ENCODE data around the gene DLG2.
"Not testable (repeated sequence)": the region's sequence is repeated elsewhere in the genome, so short reads cannot be mapped to it uniquely, and the experiment has no call there.

DLG2 gene

DNA sequence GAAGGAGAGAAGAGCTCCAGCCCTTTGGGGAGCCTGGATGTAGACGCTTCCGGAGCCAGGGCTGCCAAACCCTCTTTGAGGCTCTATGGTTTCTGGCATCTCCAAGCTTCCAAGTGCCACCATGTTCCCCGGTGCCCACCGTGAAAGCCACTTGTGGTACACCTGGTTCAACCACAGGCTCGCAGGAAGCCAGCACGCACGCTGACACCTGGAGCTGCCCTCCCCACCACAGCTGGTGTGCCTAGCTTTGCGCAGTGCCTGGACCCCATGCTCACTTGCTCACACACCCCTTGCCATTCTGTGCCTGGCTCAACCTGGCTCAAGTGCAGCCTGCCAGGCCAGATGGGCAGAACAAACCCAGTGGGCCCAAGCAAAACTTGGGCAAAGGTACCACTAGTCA lies 831.4 kb downstream of the DLG2 start:
- TF ChIP-seq, protein P1, sequence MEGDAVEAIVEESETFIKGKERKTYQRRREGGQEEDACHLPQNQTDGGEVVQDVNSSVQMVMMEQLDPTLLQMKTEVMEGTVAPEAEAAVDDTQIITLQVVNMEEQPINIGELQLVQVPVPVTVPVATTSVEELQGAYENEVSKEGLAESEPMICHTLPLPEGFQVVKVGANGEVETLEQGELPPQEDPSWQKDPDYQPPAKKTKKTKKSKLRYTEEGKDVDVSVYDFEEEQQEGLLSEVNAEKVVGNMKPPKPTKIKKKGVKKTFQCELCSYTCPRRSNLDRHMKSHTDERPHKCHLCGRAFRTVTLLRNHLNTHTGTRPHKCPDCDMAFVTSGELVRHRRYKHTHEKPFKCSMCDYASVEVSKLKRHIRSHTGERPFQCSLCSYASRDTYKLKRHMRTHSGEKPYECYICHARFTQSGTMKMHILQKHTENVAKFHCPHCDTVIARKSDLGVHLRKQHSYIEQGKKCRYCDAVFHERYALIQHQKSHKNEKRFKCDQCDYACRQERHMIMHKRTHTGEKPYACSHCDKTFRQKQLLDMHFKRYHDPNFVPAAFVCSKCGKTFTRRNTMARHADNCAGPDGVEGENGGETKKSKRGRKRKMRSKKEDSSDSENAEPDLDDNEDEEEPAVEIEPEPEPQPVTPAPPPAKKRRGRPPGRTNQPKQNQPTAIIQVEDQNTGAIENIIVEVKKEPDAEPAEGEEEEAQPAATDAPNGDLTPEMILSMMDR (IDR thresholded peaks at IDR 0.05; ENCODE audit: low read length, missing control alignments): no peak
- DNase-seq (ENCODE audit: low read depth): no peak
- no peak overlapping the region for H3K4me3 ChIP-seq (replicated peaks; ENCODE audit: low read depth, low read length)

DNA sequence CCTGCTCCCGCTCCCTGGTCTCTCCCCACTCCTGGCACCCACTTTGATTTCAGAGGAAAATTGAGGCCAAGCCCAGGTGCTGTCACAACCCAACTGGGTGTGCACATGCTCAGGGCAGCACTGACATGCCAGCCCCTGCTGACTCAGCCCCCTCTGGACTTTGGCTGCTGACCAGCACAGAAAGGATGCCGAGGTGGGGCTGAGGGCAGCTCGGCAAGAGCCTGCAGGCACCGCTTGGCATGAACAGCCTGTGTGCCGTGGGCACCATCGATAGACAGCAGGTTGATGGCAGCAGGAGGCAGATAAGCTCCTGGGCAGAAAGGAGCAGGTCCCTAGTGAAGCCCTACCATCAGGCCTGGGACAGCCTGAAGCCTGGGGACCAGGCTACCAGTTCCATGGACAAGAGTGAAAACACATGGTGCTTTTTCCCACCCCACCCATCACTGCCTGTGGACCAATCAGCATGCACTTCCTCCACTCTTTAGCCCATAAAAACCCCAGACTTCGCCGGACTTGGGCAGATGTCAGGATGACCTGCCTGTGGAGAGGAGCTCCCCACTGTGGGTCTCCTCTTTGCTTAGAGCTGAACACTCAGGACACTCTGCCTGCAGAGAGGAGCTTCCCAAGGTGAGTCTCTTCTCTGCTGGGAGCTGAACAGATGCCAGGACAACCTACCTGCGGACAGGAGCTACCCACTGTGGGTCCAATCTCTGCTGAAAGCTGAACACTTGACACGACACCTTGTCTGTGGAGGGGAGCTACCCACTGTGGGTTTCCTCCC lies 832.3 kb downstream of the DLG2 start:
- TF ChIP-seq, protein P1 (IDR thresholded peaks at IDR 0.05; ENCODE audit: low read length, missing control alignments): no peak
- DNase-seq (ENCODE audit: low read depth): no peak
- no peak overlapping the region for H3K4me3 ChIP-seq (replicated peaks; ENCODE audit: low read depth, low read length)

DNA sequence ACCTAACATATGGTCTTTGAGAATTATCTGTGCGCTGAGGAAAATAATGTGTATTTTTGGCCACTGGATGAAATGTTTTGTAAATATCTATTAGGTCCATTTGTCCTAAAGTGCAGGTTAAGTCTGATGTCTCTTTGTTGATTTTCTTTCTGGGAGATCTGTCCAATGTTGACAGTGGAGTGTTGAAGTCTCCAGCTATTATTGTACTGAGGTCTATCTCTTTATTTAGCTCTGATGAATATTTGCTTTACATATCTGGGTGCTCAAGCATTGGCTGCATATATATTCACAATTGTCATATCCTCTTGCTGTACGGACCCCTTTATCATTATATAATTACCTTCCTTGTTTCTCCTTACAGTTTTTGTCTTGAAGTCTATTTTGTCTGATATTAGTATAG lies 833.8 kb downstream of the DLG2 start:
- TF ChIP-seq, protein P1 (IDR thresholded peaks at IDR 0.05; ENCODE audit: low read length, missing control alignments): no peak
- H3K4me3 ChIP-seq (replicated peaks; ENCODE audit: low read depth, low read length): no peak overlapping the region
- no peak for DNase-seq (ENCODE audit: low read depth)

DNA sequence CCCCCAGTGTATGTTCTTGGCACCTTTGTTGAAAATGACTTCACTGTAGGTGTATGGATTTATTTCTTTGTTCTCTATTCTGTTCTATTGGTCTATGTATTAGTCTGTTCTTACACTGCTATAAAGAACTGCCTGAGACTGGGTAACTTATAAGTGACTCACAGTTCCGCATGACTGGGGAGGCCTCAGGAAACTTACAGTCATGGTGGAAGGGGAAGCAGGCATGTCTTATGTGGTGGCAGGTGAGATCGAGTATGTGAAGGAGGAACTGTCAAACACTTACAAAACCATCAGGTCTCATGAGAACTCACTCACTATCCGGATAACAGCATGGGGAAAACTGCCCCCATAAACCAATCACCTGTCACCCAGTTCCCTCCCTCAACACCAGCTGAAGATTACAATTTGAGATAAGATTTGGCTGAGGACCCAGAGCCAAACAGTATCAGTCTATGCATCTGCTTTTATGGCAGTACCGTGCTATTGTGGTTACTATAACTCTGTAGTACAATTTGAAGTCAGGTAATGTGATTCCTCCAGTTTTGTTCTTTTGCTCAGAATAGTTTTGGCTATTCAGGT lies 836.2 kb downstream of the DLG2 start:
- TF ChIP-seq, protein P1 (IDR thresholded peaks at IDR 0.05; ENCODE audit: low read length, missing control alignments): no peak
- DNase-seq (ENCODE audit: low read depth): no peak
- H3K4me3 ChIP-seq (replicated peaks; ENCODE audit: low read depth, low read length): no peak overlapping the region

DNA sequence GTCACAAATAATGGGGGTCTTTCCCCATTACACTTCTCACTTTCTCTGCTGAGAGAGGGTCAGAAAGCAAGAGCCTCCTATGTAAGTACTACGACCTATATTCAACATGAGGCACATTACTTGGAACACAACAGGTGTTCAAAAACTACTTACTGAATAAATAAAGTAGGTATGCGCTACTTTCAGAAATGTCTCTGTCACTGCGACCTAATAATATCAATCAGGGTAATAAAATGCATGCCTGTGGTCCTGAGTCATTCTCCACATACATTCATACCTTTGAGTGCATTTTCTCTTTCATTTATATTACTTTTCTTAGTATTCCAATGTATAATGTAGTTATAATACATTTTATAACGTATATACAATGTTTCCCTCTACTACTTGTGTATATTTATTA lies 838.9 kb downstream of the DLG2 start:
- no peak overlapping the region for H3K4me3 ChIP-seq (replicated peaks; ENCODE audit: low read depth, low read length)
- TF ChIP-seq, protein P1 (IDR thresholded peaks at IDR 0.05; ENCODE audit: low read length, missing control alignments): no peak
- no peak for DNase-seq (ENCODE audit: low read depth)

DNA sequence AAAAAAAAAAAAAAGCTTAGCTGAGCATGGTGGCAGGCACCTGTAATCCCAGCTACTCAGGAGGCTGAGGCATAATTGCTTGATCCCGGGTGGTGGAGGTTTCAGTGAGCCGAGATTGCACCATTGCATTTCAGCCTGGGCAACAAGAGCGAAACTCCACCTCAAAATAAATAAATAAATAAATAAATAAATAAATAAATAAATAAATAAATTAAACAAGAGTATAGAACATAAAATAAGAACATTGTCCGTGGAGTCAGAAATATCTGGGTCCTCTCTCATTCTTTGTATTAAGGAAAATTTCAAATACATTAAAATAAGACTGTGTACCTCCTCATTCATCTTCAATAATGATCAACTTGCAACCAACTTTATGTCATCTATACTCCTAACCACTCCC lies 843.0 kb downstream of the DLG2 start:
- not testable (repeated sequence) for H3K4me3 ChIP-seq (replicated peaks; ENCODE audit: low read depth, low read length); DNase-seq (ENCODE audit: low read depth)

DNA sequence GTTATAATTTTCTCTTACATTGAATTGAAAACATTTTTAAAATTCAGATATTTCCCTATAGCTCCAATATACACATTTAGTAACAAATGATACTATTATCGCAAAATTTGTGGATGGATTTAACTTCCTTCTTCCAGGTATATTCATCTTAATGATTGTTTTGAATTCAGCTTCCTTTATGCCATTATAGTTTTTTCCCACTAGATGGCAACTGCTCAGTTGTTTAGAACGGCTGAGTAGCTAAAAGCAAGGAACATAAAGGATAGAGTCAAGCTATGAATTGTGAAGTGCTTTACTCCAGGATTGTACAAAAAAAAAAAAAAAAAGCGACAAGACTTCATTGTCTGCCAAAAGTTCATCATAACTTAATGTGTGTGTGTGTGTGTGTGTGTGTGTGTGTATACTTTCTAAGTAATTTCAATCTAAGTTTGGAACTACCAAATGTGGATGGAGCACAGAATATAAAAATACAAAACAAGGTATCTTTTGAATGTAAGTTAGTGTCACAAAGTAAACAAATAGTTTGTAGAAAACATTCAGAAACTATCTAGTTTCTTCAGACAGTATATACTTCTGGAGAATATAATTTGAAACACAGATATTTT lies 846.4 kb downstream of the DLG2 start:
- no peak overlapping the region for H3K4me3 ChIP-seq (replicated peaks; ENCODE audit: low read depth, low read length)
- TF ChIP-seq, protein P1 (IDR thresholded peaks at IDR 0.05; ENCODE audit: low read length, missing control alignments): peak; percentile 51
- peak; percentile 21 for DNase-seq (ENCODE audit: low read depth)
